ENCODE results near the gene CTDP1. TPM values are rescaled to one million over a fixed set of nuclear protein-coding genes. Genes with fewer than 3 reads are reported as not detected.

Gene CTDP1
- total RNA-seq, 3 donors from 2014 or later: 28.6 to 37.4 (median 30.1) TPM

GRCh38 chr18:79714531-79715240 is 35.1 kb downstream of the CTDP1 start:
- ATAC-seq (no peak), DNase-seq (no peak)
- Histone ChIP-seq H3K36me3 (ENCODE audit: low read depth) (no peaks in the 10 kb centered on the region), H3K4me3 (no peak overlapping the region), H3K9me3 (no peaks in the 10 kb centered on the region), H3K4me1 (ENCODE audit: low read depth) (no peaks in the 10 kb centered on the region)
- no peak for TF ChIP-seq CTCF (IDR thresholded peaks at IDR 0.05)
- intact Hi-C loops (cut with DNase I, micrococcal nuclease): no loop called here

- TF ChIP-seq CTCF (IDR thresholded peaks at IDR 0.05): no peak
- Histone ChIP-seq H3K36me3 (ENCODE audit: low read depth) (no peaks in the 10 kb centered on the region), H3K4me3 (no peak overlapping the region), H3K4me1 (ENCODE audit: low read depth) (no peaks in the 10 kb centered on the region), H3K9me3 (no peaks in the 10 kb centered on the region)
- ATAC-seq (no peak), DNase-seq (no peak)
- intact Hi-C loops (cut with DNase I, micrococcal nuclease): no loop called here
Observed at GRCh38 chr18:79715280-79715679, 35.7 kb downstream of the CTDP1 start.

- ATAC-seq: no peak
- Histone ChIP-seq H3K36me3 (ENCODE audit: low read depth) (no peaks in the 10 kb centered on the region), H3K9me3 (no peaks in the 10 kb centered on the region), H3K4me1 (ENCODE audit: low read depth) (no peaks in the 10 kb centered on the region), H3K4me3 (no peak overlapping the region)
- no peak for DNase-seq
- intact Hi-C loops (cut with DNase I, micrococcal nuclease): no loop called here
- TF ChIP-seq CTCF (IDR thresholded peaks at IDR 0.05): no peak
Observed at GRCh38 chr18:79717059-79717458, 37.5 kb downstream of the CTDP1 start.

GRCh38 chr18:79717555-79718074 is 38.0 kb downstream of the CTDP1 start:
- no peaks in the 10 kb centered on the region for H3K4me1 ChIP-seq (ENCODE audit: low read depth)
- ATAC-seq (no peak), DNase-seq (no peak)
- no peaks in the 10 kb centered on the region for H3K9me3 ChIP-seq
- intact Hi-C loops (cut with DNase I, micrococcal nuclease): no loop called here
- TF ChIP-seq CTCF (IDR thresholded peaks at IDR 0.05): no peak
- H3K36me3 ChIP-seq (ENCODE audit: low read depth): no peaks in the 10 kb centered on the region
- H3K4me3 ChIP-seq: no peak overlapping the region

- no peaks in the 10 kb centered on the region for H3K9me3 ChIP-seq
- no peak for ATAC-seq
- no peaks in the 10 kb centered on the region for H3K4me1 ChIP-seq (ENCODE audit: low read depth)
- H3K4me3 ChIP-seq: no peak overlapping the region
- H3K36me3 ChIP-seq (ENCODE audit: low read depth): no peaks in the 10 kb centered on the region
- TF ChIP-seq CTCF (IDR thresholded peaks at IDR 0.05): no peak
- intact Hi-C loops (cut with DNase I, micrococcal nuclease): no loop called here
- no peak for DNase-seq
Observed at GRCh38 chr18:79718126-79718525, 38.5 kb downstream of the CTDP1 start.

All from mucosa of descending colon (tissue), 3 donors.